Pancreas (tissue), 8 donors: Measurements from ENCODE around the gene ABHD4. TPM values are rescaled to one million over a fixed set of nuclear protein-coding genes. Genes with fewer than 3 reads are reported as not detected.

Experiments used
- polyA plus RNA-seq, 2 donors: library from polyadenylated mRNA; stranded (reverse); fragments of 200-250 nt; gene quantifications; one replicate each; pipeline ENCODE4 v1.2.3, GENCODE V29; 2013
- total RNA-seq, 6 donors: library from RNA; stranded (reverse); fragmentation: NEBNext Ultra II Directional in 4 of 6; extraction: Animal tissue kit (Norgen Biotek cat#: 25700) in 4 of 6; gene quantifications; one replicate each; pipeline versions ENCODE4 v1.2.1 to v1.2.4, GENCODE V29; 2021 to 2023
- donor health status: healthy with polysubstance abuse.
- donor health status: DM: no; HTN: no; CAD: no; lungs with moderate emphysema.
- donor health status: DM: no; HTN: no; CAD: no.
- donor health status: Bipolar disorder and iron deficiency.
- donor health status: DM: yes; HTN: yes; CAD: no.
- donor health status: DM: no; HTN: no; CAD: no.
- donor health status: DM: no; HTN: no; CAD: no.
- donor health status: DM: yes; HTN: yes; CAD: no.

Gene ABHD4
- total and polyA plus RNA-seq, 8 donors: 7.6 to 25.9 (median 11.8) TPM

Other genes starting within 250 kb of the ABHD4 start
- 100 to 1,000 TPM in 1 of 6 donors, 10 to 100 TPM in 5; 63.3 to 119 (median 85.2) TPM for gene DAD1, start 9.1 kb upstream of the ABHD4 start, total RNA-seq
- 100 to 1,000 TPM in 1 of 2 donors, 10 to 100 TPM in 1; 58.2 to 178 TPM for gene DAD1, start 9.1 kb upstream of the ABHD4 start, polyA plus RNA-seq
- gene OR6J1, start 46.1 kb downstream of the ABHD4 start, total RNA-seq: under 1 TPM in 1 of 6 donors, not detected in 5; 0.03 TPM
- under 1 TPM in 1 of 2 donors, not detected in 1; 0.05 TPM for gene OR6J1, start 46.1 kb downstream of the ABHD4 start, polyA plus RNA-seq
- gene OXA1L, start 168.4 kb downstream of the ABHD4 start, total RNA-seq: 10 to 100 TPM; 48.1 to 76.2 (median 53.2) TPM
- gene OXA1L, start 168.4 kb downstream of the ABHD4 start, polyA plus RNA-seq: 10 to 100 TPM; 56.7 to 91.2 TPM
- gene SLC7A7, start 217.1 kb downstream of the ABHD4 start, total RNA-seq: 10 to 100 TPM in 1 of 6 donors, 1 to 10 TPM in 5; 2.9 to 13.1 (median 5.7) TPM
- gene SLC7A7, start 217.1 kb downstream of the ABHD4 start, polyA plus RNA-seq: 1 to 10 TPM; 4.9 to 9.9 TPM
- gene MRPL52, start 231.6 kb downstream of the ABHD4 start, total RNA-seq: 10 to 100 TPM; 29.1 to 47.6 (median 43.0) TPM
- gene MRPL52, start 231.6 kb downstream of the ABHD4 start, polyA plus RNA-seq: 10 to 100 TPM; 57.1 to 85.0 TPM
- gene MMP14, start 238.3 kb downstream of the ABHD4 start, total RNA-seq: 100 to 1,000 TPM in 1 of 6 donors, 10 to 100 TPM in 5; 21.5 to 146 (median 34.0) TPM
- 10 to 100 TPM; 18.7 to 61.8 TPM for gene MMP14, start 238.3 kb downstream of the ABHD4 start, polyA plus RNA-seq